CD4-positive, alpha-beta T cell treated with Interferon gamma for 1 hour (primary cell): ENCODE results near the gene PLCB4.
A peak's percentile ranks its signal among the peaks of the same experiment; 100 is the strongest.
"Not testable (repeated sequence)": the region's sequence is repeated elsewhere in the genome, so short reads cannot be mapped to it uniquely, and the experiment has no call there.

Source experiments
- DNase-seq: peaks from one replicate; pipeline ENCODE4 v3.0.0-alpha.2; 2020

Gene PLCB4

DNA sequence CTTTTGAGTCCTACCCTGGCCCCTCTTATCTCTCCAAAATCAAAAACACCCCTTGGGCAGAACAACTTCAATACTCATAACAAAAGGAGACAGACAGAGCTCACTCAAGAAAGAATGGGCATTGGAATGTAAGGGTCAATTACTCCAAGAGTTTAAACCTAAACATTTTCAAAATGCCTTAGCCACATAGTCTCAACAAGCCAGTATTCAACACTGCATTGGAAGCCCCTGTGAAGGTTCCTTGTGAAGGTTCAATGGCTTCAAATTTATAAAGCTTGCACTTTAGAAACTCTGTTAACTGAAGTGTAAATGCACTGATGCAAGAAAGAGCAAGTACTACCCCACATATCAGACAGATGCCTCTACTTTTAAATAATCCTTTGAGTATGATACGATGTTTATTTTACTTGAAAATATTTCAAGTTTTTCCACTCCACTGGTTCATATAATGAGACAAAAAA is 306.4 kb downstream of the PLCB4 start:
- DNase-seq: no peak

- DNase-seq: no peak
Measured at GRCh38 chr20:9377007-9377406, 308.1 kb downstream of the PLCB4 start.

GRCh38 chr20:9385345-9386310 is 316.7 kb downstream of the PLCB4 start:
- DNase-seq: not testable (repeated sequence)

GRCh38 chr20:9388160-9388812 is 319.4 kb downstream of the PLCB4 start:
- no peak for DNase-seq

- no peak for DNase-seq
Measured at GRCh38 chr20:9388813-9389161, 319.9 kb downstream of the PLCB4 start.

DNA sequence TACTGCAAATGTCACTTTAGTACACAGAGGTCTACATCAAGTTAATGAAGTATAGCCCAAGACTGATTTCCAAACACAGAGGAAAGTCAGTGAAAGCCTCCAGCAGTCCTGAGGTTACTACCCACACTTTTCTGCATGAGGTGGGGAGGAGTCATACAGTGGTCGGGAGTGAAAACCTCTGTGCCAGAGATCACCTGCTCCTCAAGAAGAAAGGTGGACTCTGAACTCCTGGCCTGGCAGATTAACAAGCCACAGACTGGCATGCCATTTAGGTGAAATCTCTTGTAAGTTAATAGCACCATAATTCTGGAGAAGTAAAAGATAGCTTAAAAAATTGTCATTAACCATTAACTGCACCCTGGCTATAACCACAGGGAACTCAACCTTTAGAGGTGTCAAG is 320.5 kb downstream of the PLCB4 start:
- no peak for DNase-seq

- DNase-seq: no peak
Measured at GRCh38 chr20:9390441-9390840, 321.6 kb downstream of the PLCB4 start.

GRCh38 chr20:9392892-9393857 is 324.3 kb downstream of the PLCB4 start:
- peak; percentile 28 for DNase-seq

DNA sequence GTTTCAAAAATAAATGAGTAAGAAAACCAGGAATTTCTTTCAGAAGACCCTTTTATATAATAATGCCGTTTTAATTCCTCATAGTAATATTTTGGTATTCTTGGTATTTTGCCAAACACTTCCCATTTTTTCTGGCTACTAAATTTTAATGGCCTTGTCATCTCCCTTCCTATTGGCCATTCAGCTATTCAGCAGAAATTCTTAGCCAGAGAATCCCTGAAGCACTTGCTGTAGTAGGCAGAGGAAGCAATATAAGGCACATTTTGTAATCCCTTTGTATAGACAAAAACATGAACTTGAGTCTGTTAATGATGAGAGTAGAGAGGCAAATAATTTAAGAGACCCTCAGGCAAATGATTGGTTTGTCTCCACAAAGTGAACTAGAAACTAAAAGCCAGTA is 327.1 kb downstream of the PLCB4 start:
- DNase-seq: no peak

- peak; percentile 35 for DNase-seq
Measured at GRCh38 chr20:9397928-9398327, 329.0 kb downstream of the PLCB4 start.

- DNase-seq: no peak
Measured at GRCh38 chr20:9398882-9399281, 330.0 kb downstream of the PLCB4 start.

GRCh38 chr20:9399322-9399721 is 330.4 kb downstream of the PLCB4 start:
- DNase-seq: no peak

DNA sequence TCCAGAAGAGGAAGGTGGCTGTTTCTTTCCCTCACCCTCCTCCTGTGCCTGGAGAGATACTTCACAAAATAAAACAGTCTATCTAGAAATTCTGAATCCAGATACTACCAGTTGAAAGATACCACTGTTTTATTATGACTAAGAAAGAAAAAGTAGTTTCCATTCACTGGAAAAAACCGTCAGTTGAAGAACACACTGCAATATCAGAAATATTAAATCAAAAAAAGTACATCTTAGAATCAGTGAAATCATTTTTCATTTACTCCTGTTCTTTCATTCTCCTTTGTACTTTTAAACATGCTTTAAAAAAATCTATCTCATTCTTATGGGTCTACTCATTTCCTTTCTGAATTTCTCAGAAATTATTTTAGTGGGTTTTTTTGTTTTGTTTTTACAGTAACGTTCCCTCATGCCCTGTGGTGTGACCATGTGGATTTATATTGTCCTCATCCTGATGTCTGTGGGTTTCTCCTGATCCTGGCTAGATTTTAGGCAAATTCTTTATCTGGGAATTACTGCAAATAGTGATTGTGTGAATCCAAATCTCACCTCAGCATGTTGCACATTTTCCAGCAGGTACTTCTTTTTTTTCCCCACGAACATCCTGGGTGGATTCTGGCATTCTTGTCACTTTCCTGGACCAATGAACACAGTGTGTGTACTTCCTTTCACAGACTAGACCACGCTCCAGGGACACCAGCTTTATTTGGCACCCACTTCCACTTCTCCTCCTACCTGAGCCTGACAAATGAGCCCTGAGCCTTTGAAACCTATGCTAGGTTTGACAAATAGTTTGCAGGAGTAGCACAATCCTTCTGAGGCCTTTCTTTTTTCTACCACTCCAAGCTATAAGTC is 331.5 kb downstream of the PLCB4 start:
- DNase-seq: no peak

DNA sequence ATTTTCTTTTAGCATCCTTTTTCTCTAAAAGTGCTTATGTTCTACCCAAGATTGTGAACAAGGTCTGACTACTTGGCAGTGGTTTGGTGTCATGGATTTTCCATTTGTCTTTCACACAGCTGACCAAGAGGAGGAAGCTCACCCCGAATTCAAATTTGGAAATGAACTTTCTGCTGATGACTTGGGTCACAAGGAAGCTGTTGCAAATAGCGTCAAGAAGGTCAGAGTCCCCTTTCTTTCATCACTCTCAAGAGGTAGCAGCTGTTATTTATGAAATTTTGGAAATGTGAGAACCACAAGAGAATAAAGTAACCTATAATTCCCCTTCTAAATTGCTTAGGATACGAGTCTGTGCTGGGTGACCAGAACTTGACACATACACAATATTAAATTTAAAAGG is 332.5 kb downstream of the PLCB4 start:
- no peak for DNase-seq

DNA sequence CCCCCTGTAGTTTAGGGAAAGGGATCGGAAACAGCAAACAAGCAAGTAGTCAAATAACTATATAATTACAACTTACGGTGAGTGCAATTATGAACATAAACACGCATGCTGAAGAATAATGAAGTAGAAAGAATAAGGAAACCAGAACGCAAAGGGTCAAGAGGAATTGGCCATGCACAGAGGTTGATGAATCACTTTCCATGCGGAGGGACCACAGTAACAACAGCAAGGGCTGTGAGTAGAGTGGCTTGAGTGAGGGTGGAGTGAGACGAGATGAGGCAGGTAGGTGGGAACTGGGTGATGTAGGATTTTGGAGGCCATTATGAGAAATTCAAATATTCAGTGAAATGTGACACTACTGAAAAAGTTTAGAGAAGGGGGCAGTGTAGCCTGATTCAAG is 333.3 kb downstream of the PLCB4 start:
- DNase-seq: no peak

DNA sequence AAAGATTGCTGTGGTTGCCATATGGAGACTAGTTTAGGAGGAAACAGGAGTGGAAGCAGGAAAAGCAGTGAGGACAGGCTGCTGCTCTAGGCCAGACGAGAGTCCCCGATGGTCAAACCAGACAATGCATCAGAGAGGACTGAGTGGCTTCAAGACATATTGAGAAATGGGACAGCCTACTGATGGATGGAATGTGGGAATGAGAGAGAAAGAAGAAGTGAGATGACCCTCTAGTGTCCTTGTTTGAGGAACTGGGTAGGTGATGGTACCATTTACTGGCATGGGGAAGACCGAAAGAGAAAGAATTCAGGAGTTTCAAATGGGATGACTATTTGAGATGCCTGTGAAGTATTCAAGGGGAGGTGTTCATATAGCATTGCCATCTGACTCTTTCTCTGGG is 333.7 kb downstream of the PLCB4 start:
- DNase-seq: no peak

GRCh38 chr20:9403448-9403847 is 334.6 kb downstream of the PLCB4 start:
- DNase-seq: no peak

GRCh38 chr20:9407805-9408421 is 339.0 kb downstream of the PLCB4 start:
- peak; percentile 13 for DNase-seq

GRCh38 chr20:9408422-9409300 is 339.8 kb downstream of the PLCB4 start:
- DNase-seq: no peak

DNA sequence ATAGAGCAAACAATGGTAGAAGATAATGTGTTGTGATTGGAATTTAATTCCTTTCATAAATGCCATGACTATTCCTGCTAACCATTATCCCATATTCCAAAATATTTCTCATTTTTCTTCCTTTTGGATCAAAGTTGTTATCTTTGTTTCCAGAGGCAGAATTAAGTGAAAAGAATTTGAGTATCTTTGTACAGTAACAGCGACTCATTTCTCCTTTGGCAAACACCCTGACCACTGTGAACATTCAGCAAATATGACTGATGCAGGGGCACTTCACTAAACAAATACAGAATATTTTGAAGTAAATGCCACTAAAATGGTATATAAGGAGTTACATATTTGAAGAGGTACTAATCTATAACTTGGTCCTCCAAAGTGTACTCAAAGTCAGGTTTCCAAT is 340.5 kb downstream of the PLCB4 start:
- DNase-seq: no peak

DNA sequence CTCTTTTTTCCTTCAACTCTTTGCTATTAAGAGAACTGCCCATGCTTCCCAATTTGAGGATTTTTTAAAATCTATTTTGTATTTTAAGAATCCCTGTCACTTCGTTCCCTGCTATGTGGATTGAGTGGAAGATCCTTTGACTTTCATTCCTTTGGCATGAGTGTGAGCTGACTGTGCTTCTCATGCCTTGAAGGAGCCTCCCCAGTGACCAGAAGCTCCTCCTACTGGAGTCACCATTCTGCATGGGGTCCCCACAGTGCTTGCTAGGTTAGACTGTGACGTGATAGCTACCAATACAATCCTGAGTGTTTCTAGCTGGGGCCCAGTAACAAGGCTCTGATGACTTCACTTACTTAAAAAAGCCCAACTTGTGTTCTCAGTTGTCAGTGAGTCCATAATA is 341.1 kb downstream of the PLCB4 start:
- no peak for DNase-seq
